MM.1S (cell line): ENCODE measurements around the gene MYO6.
"Not testable (repeated sequence)": the region's sequence is repeated elsewhere in the genome, so short reads cannot be mapped to it uniquely, and the experiment has no call there.

Source experiments
- DNase-seq: peaks from one replicate; pipeline ENCODE4 v3.0.0-alpha.2; 2015
- H2AFZ ChIP-seq: fragments of 300-600 bp; sonication (generic); 2 replicates; pipeline ENCODE4 v1.6.0; 2016; ENCODE audit warnings: antibody characterized with exemption, low read length
- H3F3A ChIP-seq: fragments of 300-600 bp; sonication (generic); 2 replicates; pipeline ENCODE4 v1.6.1; 2016; ENCODE audit warnings: mild to moderate bottlenecking, antibody characterized with exemption, low read length, moderate library complexity, mixed read lengths; ENCODE audit not compliant: insufficient read depth
- H3K27ac ChIP-seq: fragments of 300-600 bp; sonication (generic); 2 replicates; pipeline ENCODE4 v1.5.1; 2016; ENCODE audit warnings: mild to moderate bottlenecking, low read length
- H3K27me3 ChIP-seq: fragments of 300-600 bp; sonication (generic); replicated peaks from 2 replicates; pipeline ENCODE4 v1.6.0; 2016; ENCODE audit warnings: low read length; ENCODE audit not compliant: insufficient read depth
- H3K36me3 ChIP-seq: fragments of 300-600 bp; sonication (generic); replicated peaks from 2 replicates; pipeline ENCODE4 v1.6.1; 2016; ENCODE audit warnings: mild to moderate bottlenecking, low read length, mixed read lengths; ENCODE audit not compliant: insufficient read depth
- H3K4me1 ChIP-seq: fragments of 300-600 bp; sonication (generic); 2 replicates; pipeline ENCODE4 v1.6.1; 2016; ENCODE audit warnings: low read length, mixed read lengths
- H3K4me2 ChIP-seq: fragments of 300-600 bp; sonication (generic); 2 replicates; pipeline ENCODE4 v1.6.0; 2016; ENCODE audit warnings: low read depth, low read length
- H3K4me3 ChIP-seq: fragments of 300-600 bp; sonication (generic); 2 replicates; pipeline ENCODE4 v1.5.1; 2016; ENCODE audit warnings: low read length, mixed read lengths
- H3K79me2 ChIP-seq: fragments of 300-600 bp; sonication (generic); 2 replicates; pipeline ENCODE4 v1.6.1; 2016; ENCODE audit warnings: mixed run types, low read length, mixed read lengths
- H3K9ac ChIP-seq: fragments of 300-600 bp; sonication (generic); 2 replicates; pipeline ENCODE4 v1.6.1; 2016; ENCODE audit warnings: low read length, mixed read lengths
- H3K9me2 ChIP-seq: fragments of 300-600 bp; sonication (generic); replicated peaks from 2 replicates; pipeline ENCODE4 v1.6.1; 2016; ENCODE audit warnings: mild to moderate bottlenecking, low read length, mixed read lengths; ENCODE audit not compliant: insufficient read depth
- H3K9me3 ChIP-seq: fragments of 300-600 bp; sonication (generic); replicated peaks from 2 replicates; pipeline ENCODE4 v1.6.1; 2016; ENCODE audit warnings: mild to moderate bottlenecking, low read length, mixed read lengths; ENCODE audit not compliant: insufficient read depth
- H4K20me1 ChIP-seq: fragments of 300-600 bp; sonication (generic); 2 replicates; pipeline ENCODE4 v1.6.1; 2016; ENCODE audit warnings: mild to moderate bottlenecking, low read length, moderate library complexity, mixed read lengths; ENCODE audit not compliant: insufficient read depth
- CTCF ChIP-seq: fragments of 300-600 bp; sonication (generic); IDR thresholded peaks from 2 replicates; pipeline ENCODE4 v1.5.1; 2016; ENCODE audit warnings: antibody characterized with exemption, low read length, mixed read lengths
- EZH2 ChIP-seq: fragments of 300-600 bp; sonication (generic); optimal IDR thresholded peaks from 2 replicates; pipeline ENCODE3; 2017; ENCODE audit warnings: low read depth, mild to moderate bottlenecking, antibody characterized with exemption, low read length, mixed read lengths
- EZH2phosphoT487 ChIP-seq: fragments of 300-600 bp; sonication (generic); IDR thresholded peaks from 2 replicates; pipeline ENCODE4 v1.6.1; 2018; ENCODE audit warnings: antibody characterized with exemption, low read length

MYO6 gene

GRCh38 chr6:75723382-75723781 lies 25.7 kb upstream of the MYO6 start:
- Histone ChIP-seq H3K4me3 (no peak overlapping the region), H3K9me2 (no peaks in the 10 kb centered on the region), H2AFZ (no peak overlapping the region), H4K20me1 (no peaks in the 10 kb centered on the region), H3K27ac (no peak overlapping the region), H3K4me2 (no peak overlapping the region), H3K9me3 (no peaks in the 10 kb centered on the region), H3K27me3 (no peaks in the 10 kb centered on the region), H3K4me1 (peaks cover 12% of the 10 kb centered on the region; the same call in 1 of the 2 replicates), H3F3A (peaks cover 16% of the 10 kb centered on the region), H3K36me3 (no peaks in the 10 kb centered on the region), H3K9ac (no peak overlapping the region), H3K79me2 (no peaks in the 10 kb centered on the region)
- no peak for DNase-seq
- no peak for TF ChIP-seq CTCF
- no peak for TF ChIP-seq EZH2
- TF ChIP-seq EZH2phosphoT487: no peak

- Histone ChIP-seq H3K9ac (no peak overlapping the region), H3K4me1 (peaks cover 19% of the 10 kb centered on the region; the same call in 1 of the 2 replicates), H4K20me1 (no peaks in the 10 kb centered on the region), H3K27ac (no peak overlapping the region), H3K36me3 (no peaks in the 10 kb centered on the region), H3F3A (peaks cover 20% of the 10 kb centered on the region), H3K9me2 (no peaks in the 10 kb centered on the region), H3K9me3 (no peaks in the 10 kb centered on the region), H3K4me3 (no peak overlapping the region), H3K27me3 (no peaks in the 10 kb centered on the region), H3K79me2 (no peaks in the 10 kb centered on the region), H3K4me2 (no peak overlapping the region), H2AFZ (no peak overlapping the region)
- peak; percentile 39 for DNase-seq
- TF ChIP-seq EZH2: no peak
- no peak for TF ChIP-seq EZH2phosphoT487
- no peak for TF ChIP-seq CTCF
Measured at GRCh38 chr6:75727206-75727605, 21.8 kb upstream of the MYO6 start.

GRCh38 chr6:75731029-75731428 lies 18.0 kb upstream of the MYO6 start:
- H3K4me2 ChIP-seq, H3K9ac ChIP-seq, H3K9me2 ChIP-seq: not testable (repeated sequence)

GRCh38 chr6:75735491-75736186 lies 13.4 kb upstream of the MYO6 start:
- H3K27ac ChIP-seq: peak overlapping the region; percentile 85
- no peaks in the 10 kb centered on the region for H3K9me3 ChIP-seq
- H3K4me3 ChIP-seq: peak overlapping the region; percentile 9; the same call in 1 of the 2 replicates
- H3K36me3 ChIP-seq: no peaks in the 10 kb centered on the region
- H3K4me1 ChIP-seq: peaks cover 10% of the 10 kb centered on the region
- peak; percentile 40 for DNase-seq
- peak overlapping the region; percentile 65 for H3K4me2 ChIP-seq
- no peak for TF ChIP-seq EZH2
- TF ChIP-seq CTCF: no peak
- H3K27me3 ChIP-seq: no peaks in the 10 kb centered on the region
- peak overlapping the region; percentile 27; the same call in 1 of the 2 replicates for H3K9ac ChIP-seq
- H2AFZ ChIP-seq: peak overlapping the region; percentile 49
- H3F3A ChIP-seq: peaks cover 6% of the 10 kb centered on the region; the same call in 1 of the 2 replicates
- no peaks in the 10 kb centered on the region for H4K20me1 ChIP-seq
- H3K9me2 ChIP-seq: no peaks in the 10 kb centered on the region
- H3K79me2 ChIP-seq: no peaks in the 10 kb centered on the region

More at GRCh38 chr6:75731029-75731428, 18.0 kb upstream of the MYO6 start:
- H2AFZ ChIP-seq, H3K9me3 ChIP-seq, H3K4me3 ChIP-seq, H3K79me2 ChIP-seq, H3K27me3 ChIP-seq, H3K36me3 ChIP-seq, DNase-seq, H4K20me1 ChIP-seq, H3K27ac ChIP-seq: not testable (repeated sequence)
- H3F3A ChIP-seq: peaks cover 22% of the 10 kb centered on the region
- H3K4me1 ChIP-seq: peaks cover 24% of the 10 kb centered on the region
